GM19035 (cell line): ENCODE results near the gene ROGDI.

Experiments used
- ATAC-seq: cut with Tn5 transposase; IDR thresholded peaks from one replicate; pipeline ENCODE4 v1.9.1; 2021; ENCODE audit not compliant: unreplicated experiment

ROGDI gene, protein sequence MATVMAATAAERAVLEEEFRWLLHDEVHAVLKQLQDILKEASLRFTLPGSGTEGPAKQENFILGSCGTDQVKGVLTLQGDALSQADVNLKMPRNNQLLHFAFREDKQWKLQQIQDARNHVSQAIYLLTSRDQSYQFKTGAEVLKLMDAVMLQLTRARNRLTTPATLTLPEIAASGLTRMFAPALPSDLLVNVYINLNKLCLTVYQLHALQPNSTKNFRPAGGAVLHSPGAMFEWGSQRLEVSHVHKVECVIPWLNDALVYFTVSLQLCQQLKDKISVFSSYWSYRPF

DNA sequence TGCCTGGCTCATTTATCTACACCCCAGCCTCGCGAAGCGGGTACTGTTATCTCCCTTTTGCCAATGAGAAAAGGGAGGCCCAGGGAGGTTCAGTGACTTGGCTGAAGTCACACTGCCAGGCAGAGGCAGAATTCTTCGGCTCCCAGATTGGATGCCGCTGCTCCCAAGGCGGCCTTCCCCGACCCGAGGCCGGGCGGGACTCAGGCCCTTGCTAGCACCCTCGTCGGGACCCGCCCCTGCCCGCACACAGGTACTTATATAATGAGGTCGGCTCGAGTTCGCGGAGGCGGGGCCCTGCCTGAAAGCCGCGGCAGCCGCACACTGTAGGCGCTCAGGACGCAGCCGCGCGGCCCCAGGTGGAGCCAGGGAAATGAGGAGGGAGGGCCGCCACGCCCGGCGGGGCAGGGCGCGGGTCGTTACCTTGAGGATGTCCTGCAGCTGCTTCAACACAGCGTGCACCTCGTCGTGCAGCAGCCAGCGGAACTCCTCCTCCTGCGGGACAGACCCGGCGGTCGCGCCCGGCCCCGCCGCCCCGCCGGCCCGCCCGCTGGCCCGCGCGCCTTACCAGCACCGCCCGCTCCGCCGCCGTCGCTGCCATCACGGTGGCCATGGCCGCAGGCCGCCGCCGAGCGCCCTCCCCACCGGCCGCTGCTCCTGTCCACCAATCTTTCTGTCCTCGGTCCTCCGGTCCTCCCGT, at the start of gene ROGDI:
TSS of gene ROGDI (minus strand) at position 672 of the 697 bp plus-strand sequence. CDS start at position 610, 62 bp downstream.
- peak; percentile 53 for ATAC-seq

DNA sequence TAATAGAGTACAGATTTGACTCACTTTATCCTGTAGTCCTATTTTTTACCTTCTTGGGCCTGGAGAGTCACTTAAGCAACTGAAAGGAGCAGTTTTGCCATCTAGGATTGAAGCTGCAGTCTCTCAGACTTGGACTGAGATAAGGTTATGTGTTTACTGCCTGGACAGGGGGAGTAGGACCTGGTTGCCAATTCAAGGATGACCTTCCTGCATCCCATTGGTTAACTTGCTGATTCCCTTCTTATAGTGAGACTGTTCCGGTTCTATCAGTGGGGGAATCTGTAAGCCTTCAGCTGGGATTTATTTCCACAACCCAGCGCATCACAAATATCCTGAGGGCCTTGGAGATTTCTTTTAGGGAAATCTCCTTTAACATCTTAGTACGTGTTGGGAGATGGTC, 47.8 kb upstream of the ROGDI start:
- ATAC-seq = no peak

DNA sequence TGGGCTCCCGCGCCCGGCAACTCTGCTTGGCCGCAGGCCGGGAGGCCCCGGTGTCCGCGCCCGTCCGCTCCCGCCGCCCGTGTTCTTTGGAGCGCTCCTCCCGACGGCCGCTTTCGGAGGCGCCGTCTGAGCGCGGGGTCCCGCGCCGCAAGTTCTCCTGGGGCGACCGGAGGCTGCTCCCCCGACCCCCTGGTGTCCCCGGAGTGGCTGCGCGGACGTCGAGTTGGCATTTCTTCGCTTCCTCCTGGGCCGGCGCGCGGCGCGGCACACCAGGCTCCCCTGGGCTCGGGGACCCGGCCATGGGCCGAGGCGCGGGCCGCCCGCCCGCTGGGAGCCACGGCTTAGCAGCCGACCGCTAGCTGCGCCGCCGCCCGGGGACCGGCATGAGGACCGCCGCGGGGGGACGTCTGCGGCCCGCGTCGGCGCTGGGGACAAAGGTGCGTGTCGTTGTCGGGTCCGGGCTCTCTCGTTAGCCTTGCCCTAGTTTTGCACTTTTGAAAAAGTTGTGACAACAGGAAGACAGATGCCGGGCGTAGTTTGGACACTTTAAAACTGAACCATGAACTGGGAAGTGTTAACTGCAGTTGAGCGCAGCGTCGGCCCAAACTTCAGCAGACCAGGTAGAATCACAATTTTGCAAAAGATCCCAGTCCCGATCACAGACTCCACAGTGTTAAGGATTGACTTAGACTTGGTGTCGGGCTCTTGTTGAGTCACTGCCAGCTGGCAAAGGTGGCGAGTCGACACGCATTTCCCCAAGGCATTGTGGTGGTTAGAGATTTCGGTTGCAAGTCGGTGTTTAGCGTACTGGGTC, 45.5 kb upstream of the ROGDI start:
- ATAC-seq = peak; percentile 25

DNA sequence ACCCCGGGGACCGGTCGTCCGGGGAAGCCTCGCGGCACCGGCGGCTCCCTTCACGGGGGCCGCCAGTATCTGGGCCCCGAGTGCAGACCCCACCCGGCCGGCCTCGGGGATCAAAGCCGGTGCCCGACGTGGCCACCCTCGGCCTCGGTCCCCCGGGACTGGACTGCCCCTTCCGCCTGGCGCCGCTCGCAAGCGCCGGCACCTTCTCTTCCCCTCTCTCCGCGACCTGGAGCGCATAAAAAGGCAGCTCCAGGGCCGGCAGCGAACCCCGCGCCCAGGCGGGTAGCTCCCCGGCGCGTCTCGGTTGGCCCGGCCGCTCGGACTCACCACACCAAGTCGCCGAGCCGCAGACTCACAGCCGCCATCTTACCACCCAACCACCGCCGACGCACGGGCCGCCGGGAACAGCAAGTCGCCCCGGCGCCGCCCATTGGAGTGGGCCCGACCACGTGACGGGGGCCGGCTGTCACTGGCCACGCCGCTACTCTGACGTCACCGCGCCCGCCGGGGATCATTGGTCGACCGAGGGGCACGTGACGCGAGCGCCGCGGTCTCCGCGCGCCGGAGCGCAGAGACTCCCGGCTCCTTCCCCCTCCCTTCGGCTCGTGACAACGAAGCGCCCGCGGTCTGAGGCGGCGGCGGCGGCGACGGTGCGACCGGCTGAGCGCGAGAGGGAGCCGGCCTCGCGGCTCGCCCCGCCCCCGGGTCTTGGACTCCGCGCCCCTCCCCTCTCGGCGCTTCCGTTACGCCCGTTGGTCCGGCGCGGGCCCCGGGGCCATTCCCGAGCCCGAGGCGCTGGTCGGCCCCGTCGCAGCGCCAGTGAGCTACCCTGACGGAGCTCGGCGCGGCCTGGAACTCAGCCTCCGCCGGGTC, 44.7 kb upstream of the ROGDI start, which contains the start of the genes GLYR1 and UBN1:
TSS of gene GLYR1 (minus strand) at position 388 of the 873 bp plus-strand sequence. CDS start at position 365, 23 bp downstream.
TSS of gene UBN1 (plus strand) at position 581 of the 873 bp plus-strand sequence. CDS start 5,437 bp downstream, outside the sequence.
- ATAC-seq = peak; percentile 88

DNA sequence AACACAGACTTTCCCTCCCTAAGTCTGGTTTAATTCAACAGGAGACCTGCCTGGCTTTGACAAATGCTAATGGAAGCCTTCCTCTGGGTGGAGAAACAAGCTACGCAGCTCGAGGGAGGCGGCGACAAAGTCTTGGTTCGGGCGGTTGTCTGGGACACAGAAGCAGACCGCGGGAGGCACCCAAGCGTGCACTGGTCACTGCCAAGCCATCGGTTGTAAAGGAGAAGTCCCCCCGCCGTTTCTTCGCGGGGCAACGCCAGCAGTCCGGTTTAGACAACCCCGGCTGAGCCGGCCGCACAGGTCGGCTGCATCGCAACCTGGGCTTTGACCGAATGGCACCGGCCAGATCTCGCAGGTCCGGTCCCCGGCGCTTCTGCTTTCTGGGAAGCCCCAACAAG, 44.1 kb upstream of the ROGDI start:
- ATAC-seq = peak; percentile 7

DNA sequence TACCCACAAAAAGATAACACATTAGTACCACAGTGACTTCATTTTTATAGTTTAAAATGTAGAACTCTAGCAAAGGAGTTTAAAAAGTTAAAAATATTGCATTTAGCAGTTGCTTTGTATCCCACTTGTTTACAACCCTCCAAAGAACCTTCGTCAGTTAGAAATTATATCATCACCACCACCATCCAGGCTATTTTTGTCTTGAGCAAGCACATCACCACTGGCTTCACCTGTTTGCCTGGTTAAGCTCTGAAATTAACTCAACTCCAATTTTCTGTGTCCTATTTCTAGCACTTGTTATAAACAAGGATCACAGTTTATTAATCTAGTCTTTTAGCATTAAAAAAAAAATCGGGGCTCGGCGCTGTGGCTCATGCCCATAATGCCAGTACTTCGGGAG, 38.6 kb upstream of the ROGDI start:
- ATAC-seq = no peak

DNA sequence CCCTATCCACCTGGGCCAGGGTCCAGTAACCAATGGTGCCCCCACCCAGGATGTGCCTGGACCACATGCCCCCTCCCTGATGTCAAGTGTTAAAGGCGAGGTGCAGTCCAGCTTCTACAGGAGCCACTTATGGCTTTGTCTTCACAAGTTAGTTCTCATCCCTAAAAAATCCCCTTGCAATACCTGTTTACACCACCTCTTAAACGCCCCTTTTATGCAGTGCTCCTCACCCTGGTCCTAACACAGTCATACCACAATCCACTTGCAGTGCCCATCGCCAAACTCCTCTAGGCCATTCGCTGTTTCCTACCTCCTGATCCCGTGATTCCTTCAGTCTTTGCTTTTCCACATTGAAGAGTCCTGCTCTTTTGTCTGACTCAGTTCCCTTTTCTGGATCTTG, 37.5 kb upstream of the ROGDI start:
- ATAC-seq = no peak

DNA sequence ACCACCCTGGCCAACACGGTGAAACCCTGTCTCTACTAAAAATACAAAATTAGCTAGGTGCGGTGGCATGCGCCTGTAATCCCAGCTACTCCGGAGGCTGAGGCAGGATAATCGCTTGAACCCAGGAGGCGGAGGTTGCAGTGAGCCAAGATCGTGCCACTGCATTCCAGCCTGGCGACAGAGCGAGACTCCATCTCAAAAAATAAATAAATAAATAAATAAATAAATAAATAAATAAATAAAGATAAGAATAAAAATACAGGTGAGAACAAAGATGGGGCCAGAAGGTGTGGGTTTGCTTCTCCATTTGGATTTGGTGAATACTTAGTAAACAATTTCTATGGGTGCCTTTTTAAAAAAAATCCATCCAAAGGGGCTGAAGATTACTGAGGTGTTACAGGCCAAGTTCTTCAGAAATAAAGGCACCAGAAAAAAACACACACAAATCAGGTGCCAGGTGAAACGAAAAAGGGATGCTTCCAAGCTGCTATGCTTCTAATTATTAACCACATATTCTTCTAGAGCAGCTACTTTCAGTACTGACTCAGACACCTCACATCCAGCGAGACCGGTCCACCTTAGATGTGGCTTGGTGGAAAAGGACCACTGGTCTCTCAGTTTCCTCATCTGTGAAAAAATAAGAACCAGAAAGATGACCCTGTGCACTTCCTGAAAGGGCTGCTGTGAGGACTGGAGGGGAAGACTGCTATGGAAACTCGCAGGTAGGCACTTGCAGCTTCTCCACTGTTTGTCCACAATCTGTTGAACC, 35.5 kb upstream of the ROGDI start:
- no peak for ATAC-seq

DNA sequence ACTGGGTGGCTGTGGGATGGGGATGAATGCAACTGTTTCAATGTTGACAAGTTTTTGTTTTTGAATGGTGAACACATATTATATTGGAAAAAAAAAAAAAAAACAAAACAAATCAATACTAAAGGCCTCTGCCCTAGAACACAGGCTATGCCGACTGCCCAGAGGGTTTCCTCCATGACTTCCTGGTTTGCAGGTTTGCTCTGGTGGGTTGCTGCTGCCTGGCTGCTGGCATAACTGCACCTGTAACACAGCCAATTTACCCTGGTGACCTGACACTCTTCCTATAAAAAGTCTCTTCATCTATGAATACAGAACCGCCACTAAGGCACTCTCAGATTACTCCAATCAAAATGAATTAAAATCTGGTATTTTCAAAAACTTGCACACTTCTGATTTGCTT, 34.3 kb upstream of the ROGDI start:
- ATAC-seq = no peak

DNA sequence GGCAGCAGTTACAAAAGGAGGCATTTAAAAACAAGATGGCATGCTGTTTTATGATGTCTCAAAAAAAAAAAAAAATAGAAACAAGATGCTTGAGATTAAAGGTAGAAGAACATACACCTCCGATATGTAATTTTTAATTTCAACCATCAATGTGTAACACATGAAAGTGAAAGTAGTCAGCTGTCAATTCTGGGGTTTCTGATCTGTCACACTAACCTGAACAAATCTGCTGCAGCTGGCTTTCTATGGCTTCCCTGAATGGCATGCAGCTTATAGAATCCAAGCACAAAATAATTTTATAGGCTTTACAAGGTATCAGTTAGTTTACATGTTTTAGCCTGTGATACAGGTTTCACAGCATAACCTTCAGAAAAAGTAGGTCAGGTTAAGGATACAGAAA, 31.2 kb upstream of the ROGDI start:
- no peak for ATAC-seq

DNA sequence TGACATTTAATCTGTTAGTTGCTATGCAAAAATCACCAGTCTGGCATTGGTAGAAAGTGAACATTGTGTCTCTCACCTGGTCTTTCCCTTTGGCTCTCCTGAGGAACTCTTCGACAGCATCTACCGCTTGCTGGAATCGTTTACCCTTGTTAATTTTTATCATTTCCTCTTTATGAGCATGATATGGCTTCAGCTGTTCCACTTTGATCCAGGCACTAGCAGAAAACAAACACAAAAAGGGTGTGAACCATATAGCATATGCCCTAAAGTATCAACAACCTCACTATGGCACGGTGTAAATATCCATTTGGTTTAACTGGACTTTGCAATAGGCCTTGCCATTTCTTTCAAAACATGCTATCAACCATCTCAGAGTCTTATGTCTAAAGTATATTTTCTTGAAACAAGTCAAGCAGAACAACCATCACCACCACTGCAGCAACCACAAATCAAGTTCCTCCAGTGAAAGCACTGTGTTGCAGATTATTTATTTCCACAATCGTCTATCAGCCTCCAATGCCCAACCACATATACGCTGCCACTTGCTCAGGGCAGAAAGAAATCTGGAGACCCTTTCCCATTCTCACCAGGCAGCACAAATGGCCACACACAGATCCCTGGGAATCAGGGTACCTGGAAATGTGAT, 30.4 kb upstream of the ROGDI start:
- no peak for ATAC-seq

DNA sequence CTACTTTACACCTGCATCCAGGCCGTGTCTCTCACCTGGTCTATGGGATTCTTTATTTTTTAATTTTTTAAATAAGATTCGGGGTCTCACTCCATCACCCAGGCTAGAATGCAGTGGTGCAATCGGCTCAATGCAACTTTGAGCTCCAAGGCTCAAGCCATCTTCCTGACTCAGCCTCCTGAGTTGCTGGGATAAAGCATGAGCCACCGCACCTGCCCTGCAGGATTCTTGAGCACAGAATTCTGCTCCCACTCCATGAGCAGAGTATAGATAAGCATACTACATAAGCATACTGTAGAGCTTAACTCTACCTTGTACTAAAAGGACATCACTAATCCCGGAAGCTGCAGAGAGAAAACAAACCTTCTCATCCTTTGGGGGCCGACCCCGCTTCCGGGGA, 29.2 kb upstream of the ROGDI start:
- ATAC-seq = no peak

DNA sequence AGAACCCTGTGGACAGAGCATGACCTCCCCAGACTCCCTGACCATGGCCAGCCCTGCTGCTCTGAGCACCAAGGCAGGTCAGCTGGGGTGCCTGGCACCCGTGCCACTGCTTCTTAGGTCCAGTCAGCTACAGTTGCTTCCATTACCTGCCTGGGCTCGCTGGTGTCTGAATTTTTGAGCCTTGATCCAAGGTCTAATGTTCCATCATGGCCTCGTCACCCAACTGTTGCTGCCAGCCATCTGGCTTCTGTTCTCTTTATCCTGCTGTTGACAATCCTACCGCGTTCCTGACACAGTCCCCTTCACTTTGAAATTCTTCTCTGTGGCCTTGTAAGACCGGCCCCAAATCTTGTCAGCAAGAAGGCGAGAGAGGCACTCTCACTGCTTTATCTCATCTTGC, 28.0 kb upstream of the ROGDI start:
- no peak for ATAC-seq

DNA sequence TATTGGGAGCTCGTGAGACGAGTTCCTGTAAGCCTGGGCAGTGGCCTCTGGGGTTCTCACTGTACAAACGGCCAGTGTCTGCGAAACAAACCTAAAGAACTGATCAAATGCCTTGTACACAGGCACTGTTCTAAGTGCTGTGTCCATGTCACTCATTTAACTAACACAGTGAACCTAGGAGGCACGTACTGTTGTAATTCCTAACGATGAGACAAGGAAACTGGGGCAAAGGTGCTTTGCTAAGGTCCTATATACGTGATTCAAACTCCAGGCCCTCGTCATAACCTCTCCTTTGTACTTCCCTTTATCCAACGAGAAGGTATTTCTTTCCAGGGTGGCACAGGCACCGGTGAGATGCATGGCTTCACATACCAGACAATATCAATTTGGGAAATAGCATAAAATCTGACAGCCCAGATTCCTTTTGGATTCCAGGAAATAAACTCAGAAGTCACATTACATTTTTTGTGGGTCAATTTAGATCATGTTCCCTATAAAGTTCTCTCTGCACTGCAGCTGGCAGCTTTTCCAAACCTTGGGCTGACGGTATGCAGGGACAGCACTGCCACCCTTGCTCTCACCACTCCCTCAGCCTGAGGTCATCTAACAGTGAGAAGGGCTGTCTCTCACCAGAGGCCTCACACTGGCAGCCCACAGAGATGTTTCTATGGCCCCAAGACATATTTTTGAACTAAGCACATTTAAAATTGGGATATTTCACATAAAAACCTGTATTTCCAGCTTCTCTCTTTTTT, 26.3 kb upstream of the ROGDI start:
- ATAC-seq = no peak

DNA sequence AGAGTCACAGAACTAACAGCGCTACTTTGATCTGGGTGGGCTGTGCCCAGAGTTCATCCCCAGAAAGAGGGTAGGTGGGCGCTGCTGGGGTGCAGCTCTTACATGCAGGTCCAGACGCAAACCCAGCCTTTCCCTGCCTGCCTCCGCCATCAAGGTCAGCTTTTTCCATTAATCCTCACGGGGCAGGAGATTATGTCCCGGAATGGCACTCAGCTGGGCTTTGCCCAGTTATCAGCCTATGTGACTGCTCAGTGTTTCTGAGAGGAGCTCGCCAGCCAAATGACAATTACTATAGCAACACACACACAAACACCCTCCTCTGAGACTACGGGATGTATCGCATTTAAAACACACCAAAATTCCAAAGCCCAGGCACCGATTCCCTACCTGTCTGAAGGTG, 24.5 kb upstream of the ROGDI start:
- ATAC-seq = no peak

DNA sequence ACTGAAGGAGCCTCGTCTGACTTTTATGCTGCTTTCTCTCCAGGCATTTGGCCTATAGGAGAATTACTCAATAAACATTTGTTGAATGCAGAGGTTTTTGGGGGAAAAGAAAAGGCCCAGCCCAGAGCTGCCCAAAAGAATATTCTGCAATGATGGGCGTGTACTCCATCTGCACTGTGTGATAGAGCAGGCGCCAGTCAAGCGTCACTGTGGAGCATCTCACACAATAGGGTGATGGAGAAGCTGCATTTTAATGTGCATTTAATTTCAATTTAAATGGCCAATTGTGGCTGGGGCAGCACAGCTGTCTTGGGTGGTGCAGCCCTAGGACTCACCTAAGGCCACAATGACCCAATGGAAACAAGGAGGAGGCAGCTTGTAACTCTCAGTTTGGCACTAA, 24.1 kb upstream of the ROGDI start:
- no peak for ATAC-seq

DNA sequence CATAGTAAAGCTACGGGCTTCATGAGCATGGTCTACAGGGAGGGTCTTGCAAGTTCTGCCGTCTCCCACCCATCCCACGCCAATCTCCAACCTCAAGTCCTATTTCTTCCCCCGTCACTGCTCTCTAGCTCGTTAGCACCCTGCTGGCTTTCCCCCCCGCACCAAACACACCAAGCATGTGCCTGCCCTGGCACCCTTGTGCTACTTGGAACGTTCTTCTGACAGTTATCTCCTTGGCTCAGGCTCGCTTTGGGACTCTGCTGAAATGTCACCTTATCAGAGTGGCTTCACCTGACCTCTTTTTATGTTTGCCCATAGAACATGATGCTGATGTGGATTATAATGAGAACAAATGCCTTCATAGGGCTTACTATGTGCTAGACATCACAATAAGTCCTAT, 22.8 kb upstream of the ROGDI start:
- no peak for ATAC-seq

DNA sequence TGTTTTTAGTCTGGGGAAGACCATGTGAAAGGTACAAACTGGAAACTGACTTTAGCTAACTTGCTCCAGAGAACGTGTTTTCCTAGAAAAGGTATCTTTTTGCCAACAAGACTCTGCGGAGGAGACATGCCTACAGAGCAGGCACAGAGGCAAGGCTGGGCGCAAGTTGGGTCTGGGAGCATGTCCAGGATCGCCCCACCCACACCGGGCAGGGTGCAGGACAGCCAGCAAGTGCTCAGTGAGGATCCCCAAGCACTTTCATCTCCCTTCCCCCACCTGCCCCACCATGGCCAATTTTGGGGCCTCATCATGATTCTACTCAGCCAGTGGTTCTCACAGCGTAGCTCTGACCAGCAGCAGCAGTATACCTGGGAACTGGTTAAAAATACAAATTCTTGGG, 18.2 kb upstream of the ROGDI start:
- no peak for ATAC-seq
